Stimulated activated CD8-positive, alpha-beta memory T cell treated with anti-CD3 and anti-CD28 coated beads, Interleukin-7, amount 100 ng/mL, for 4 hours (primary cell): ENCODE measurements around the gene NCOA3.

Experiments used
- DNase-seq, 2 donors: peaks; one replicate each; pipeline ENCODE4 v3.0.0-alpha.2; 2020; ENCODE audit warnings: low read depth in 2 of 2

Gene NCOA3

GRCh38 chr20:47664744-47665143 is 163.1 kb downstream of the NCOA3 start:
- DNase-seq, result no peak

- no peak for DNase-seq
Measured at GRCh38 chr20:47665221-47665991, 163.7 kb downstream of the NCOA3 start.

- no peak for DNase-seq
Measured at GRCh38 chr20:47666304-47666703, 164.6 kb downstream of the NCOA3 start.

- DNase-seq, result no peak
Measured at GRCh38 chr20:47667086-47667485, 165.4 kb downstream of the NCOA3 start.

GRCh38 chr20:47667531-47668312 is 166.0 kb downstream of the NCOA3 start:
- DNase-seq, result no peak

- DNase-seq, result no peak
Measured at GRCh38 chr20:47668313-47669151, 166.8 kb downstream of the NCOA3 start.

- no peak for DNase-seq
Measured at GRCh38 chr20:47669152-47669425, 167.4 kb downstream of the NCOA3 start.

GRCh38 chr20:47669489-47669888 is 167.8 kb downstream of the NCOA3 start:
- DNase-seq, result no peak

- DNase-seq, result no peak
Measured at GRCh38 chr20:47669927-47670890, 168.5 kb downstream of the NCOA3 start.

- no peak for DNase-seq
Measured at GRCh38 chr20:47670913-47671312, 169.2 kb downstream of the NCOA3 start.

GRCh38 chr20:47672166-47672565 is 170.5 kb downstream of the NCOA3 start:
- DNase-seq, result no peak

GRCh38 chr20:47672886-47673670 is 171.4 kb downstream of the NCOA3 start:
- DNase-seq, result no peak

- DNase-seq, result no peak
Measured at GRCh38 chr20:47673671-47673955, 171.9 kb downstream of the NCOA3 start.

GRCh38 chr20:47674145-47674544 is 172.5 kb downstream of the NCOA3 start:
- no peak for DNase-seq

GRCh38 chr20:47674686-47675085 is 173.0 kb downstream of the NCOA3 start:
- no peak for DNase-seq

GRCh38 chr20:47675190-47676142 is 173.8 kb downstream of the NCOA3 start:
- no peak for DNase-seq

GRCh38 chr20:47676219-47676721 is 174.6 kb downstream of the NCOA3 start:
- no peak for DNase-seq

GRCh38 chr20:47676912-47677634 is 175.4 kb downstream of the NCOA3 start:
- no peak for DNase-seq
